Effector CD8-positive, alpha-beta T cell (primary cell): ENCODE measurements around the gene WDR45B.

ENCODE experiments used
- DNase-seq: peaks from one replicate; lab custom pipeline; 2025; lab: John Stamatoyannopoulos, UW

WDR45B gene

DNA sequence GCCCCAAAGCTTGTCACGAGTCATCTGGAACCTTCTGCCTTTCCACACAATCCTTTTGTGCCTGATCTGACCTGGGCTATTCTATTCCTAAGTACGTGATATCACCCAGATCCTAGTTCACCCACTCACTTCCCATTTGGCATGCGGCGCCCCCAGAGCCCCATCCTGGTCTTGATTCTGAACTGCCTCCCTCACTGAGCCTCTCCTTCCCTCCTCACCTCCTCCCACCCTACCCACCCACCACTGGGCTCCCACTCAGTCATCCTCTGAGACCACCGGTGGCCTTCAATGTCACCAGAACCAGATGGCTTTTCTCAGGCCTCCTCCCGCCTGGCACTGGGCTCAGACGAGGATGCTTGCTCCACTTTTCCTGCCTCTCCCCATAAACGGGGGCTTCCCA, 18.5 kb downstream of the WDR45B start:
- DNase-seq = no peak

GRCh38 chr17:82627405-82627804, 20.8 kb downstream of the WDR45B start:
- no peak for DNase-seq

GRCh38 chr17:82623707-82624106, 24.5 kb downstream of the WDR45B start:
- no peak for DNase-seq

DNA sequence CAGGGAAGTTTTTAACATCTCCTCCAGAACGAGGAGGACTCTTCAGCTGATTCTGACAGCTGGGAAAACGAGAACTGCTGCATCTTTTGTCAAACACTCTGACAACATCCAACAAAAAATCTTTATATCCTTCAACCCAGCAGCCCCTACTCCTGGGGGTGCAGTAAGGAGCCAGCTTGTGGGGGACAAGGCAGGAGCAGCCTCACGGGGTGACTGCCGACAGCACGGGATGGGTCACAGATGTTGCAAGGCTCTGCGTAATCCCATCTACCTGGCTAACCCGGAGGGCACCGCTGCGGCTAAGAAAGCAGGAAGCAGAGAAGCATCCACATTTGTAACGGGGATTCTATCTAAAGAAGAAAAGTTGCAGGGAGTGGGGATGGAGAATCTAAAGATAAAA, 28.6 kb downstream of the WDR45B start:
- DNase-seq = no peak

DNA sequence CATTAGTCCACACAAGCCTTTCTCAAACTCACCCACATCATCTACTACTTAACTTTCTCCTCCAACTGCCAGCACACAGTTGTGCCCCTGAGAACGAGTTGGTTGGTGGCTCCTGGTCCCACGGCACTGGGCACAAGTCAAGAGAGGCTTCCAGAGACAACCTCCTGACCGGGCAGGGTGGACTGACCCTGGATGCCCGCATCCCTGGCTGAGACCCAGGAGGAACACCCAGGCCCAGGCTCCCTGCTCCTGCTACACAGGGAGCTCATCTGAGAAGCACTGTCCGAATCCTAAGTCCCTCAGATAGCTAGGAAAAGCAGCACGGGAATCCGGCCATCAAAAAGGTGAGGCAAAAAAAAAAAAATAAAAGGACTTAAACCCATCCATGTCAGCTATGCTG, 29.0 kb downstream of the WDR45B start:
- DNase-seq = no peak

GRCh38 chr17:82616021-82616711, 32.1 kb downstream of the WDR45B start:
- no peak for DNase-seq

DNA sequence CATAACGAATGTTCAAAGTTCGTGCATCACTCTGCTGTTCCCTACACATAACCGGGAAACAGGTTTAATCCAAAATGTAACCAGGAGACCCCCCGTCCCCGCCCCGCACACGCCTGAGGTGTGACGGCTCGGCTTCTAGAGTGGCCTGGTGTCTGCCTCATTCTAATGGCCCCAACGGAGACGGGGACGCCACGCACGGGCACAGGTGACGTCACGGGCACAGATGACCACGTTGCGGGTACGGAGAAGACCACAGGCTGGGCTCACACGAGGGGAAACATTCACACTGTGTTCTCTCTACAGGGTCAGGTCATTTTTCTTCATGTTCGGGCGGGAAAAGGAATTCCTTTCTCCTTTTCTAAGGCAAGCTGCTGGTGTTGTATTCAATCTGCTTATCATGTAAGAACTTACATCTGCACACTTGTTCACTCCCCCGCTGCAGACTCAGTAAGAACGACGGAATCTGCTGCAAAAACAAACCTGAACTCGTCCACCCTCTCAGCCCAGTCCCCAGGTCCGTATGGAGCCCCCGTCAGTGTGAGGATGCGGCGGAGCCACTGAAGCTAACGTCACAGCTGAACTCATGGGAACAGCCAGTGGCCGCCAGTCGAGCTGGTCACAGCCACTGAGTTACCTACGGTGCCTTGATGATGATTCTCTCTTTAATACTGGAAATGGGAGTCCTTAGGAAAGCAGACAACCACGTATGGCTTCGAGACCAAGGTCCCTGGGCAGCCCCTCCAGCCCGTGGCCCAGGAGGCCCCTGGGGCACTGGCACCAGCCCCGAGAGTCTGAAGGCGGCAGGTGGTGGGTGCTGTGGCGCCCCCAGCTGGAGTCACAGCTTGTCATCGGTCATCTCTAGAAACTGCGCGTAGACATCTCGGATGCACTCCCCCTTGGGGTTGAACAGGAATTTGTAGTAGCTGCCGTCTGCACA, 32.9 kb downstream of the WDR45B start:
- no peak for DNase-seq

GRCh38 chr17:82614095-82614631, 34.1 kb downstream of the WDR45B start:
- DNase-seq = no peak

- no peak for DNase-seq
Measured at GRCh38 chr17:82613283-82614094, 34.8 kb downstream of the WDR45B start.

GRCh38 chr17:82611140-82612058, 36.8 kb downstream of the WDR45B start:
- no peak for DNase-seq

DNA sequence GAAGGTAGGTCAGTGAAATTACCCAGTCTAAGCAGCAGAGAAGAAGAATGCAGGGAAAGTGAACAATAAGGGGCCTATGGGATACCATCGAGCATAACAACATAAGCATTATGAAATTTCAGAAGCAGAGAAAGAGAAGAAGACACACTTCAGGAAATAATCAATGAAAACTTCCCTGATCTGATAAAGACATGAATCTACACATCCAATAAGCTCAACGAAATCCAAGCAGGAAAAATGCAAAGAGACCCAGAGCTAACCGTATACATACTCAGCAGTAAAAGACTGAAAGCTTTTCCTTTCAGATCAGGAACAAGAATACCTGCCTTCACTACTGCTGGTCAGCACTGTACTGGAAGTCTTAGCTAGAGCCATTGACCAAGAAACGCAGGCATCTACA, 38.6 kb downstream of the WDR45B start:
- no peak for DNase-seq

GRCh38 chr17:82608816-82609215, 39.4 kb downstream of the WDR45B start:
- DNase-seq = no peak

GRCh38 chr17:82605939-82606600, 42.2 kb downstream of the WDR45B start:
- DNase-seq = no peak

DNA sequence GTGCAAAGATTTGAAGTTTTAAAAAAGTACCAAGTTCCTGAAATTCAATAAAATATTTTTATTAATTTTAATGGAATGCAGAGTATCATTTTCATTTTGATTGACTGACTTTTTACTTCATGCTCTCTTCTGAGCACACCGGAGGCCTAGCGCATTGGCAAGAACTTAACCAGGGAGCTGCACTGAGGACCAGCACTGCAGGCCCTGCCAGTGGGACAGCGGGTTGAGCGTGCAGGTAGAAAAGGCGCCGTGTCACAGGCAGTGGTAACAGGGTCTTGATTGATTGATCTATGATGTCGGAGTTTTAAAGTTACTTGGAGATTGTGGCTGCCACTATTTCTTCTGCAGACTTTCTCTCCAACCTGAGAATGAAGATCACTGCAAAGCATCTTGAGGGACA, 43.7 kb downstream of the WDR45B start:
- no peak for DNase-seq

DNA sequence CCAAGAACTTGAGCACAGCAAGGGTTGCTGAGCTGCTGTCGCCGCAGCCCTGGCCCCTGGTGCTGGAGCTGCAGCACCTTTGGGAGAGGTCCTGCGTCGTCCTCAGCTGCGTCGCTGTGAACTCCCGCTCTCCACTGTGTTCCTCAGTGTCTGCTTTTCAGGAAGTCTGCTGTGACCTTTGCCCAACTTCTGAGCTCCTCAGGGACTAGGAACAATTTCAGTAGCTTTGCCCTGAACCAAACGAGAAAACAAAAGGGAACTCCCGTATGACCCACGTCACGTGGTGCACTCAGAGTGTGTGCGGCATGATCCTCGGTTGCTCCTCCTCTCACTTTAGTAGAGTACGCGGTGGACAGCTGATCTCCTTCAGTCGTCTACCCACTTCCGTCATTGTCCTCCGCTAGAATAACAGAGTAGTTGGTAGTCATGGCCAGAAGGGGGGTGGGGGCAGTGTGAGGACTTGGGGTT, 44.2 kb downstream of the WDR45B start:
- DNase-seq = peak; percentile 12

DNA sequence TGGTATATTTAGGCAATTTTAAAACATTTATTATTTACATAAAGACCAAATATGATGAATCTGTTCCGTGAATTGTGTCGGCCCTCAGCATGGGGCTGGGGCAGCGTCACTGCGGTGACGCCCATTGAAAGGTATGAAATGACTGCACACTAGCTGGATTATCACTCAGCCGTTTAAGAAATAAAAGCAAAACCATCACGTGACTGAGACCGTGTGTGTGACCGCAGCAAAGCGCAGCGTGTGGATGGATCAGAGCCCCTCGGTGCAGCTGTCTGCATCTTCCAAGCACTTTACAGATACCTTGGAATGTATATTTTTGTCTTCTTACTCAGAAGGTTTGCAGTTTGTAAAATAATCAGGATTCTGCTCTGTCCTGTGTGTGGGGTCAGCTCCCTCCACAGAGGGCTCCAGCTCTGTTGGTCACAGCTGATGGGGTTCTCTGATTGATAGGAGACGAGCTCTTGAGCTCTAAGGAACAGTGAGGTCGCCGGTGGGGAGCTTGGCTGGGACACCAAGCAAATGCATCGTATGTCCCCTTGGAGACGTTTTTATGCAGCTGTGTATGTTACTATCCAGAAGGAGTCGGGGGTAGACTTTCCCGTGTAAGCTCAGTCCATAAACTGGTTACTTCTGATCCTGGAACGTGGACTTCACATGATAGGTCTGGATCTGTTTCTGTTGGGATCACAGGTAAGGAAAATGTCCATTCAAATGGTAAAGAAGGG, 45.1 kb downstream of the WDR45B start:
- DNase-seq = no peak

DNA sequence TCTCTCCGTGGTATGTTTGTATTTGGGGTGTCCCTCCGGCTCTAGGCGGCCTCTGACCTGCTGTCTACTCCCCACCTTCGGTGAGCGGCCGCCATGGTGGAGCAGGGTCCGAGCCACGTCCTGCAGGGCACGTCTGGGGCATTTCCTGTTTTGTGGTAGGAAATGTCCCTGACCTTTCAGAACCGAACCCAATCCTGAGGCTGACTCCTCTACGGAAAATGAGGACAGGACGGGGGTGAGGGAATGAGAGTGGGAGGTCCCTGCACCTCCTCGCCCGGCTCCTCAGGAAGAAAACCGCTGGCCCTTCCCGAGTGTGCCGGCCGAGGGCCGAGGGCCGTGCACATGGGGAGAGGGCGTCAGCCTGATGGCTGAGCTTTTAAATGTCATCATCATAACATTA, 45.8 kb downstream of the WDR45B start:
- no peak for DNase-seq

GRCh38 chr17:82601447-82602000, 46.7 kb downstream of the WDR45B start:
- DNase-seq = no peak

DNA sequence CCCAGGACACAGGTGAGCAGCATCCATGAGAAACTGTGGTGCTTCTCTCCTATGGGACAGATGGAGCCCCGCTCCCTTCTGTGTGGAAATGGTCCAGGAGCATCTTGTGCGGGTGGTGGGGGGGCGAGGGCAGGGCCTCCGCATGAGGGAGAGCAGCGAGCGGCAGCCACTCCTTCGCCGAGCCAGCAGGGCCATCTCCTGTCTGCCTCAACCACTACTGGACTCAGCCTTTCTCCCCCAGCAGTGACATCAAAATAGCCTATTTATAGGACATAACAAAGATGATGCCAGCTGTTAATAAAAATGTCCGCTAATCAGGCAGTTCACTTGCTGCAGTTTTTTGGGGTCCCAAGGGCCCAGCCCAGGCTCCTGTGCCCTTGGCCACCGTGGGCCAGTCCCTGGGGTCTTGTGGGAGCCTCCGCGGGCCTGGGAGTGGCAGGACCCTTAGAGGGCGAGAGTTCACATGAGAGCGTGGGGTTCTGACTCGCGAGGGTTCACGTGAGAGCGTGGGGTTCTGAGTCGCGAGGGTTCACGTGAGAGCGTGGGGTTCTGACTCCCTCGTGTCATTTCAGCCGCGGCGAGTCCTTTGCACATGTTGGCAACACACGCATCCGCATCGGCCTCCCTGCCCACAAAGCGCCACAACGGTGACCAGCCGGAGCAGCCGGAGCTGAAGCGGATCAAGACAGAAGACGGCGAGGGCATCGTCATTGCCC, 47.4 kb downstream of the WDR45B start:
- DNase-seq = no peak
